Skin epidermis (tissue), 12 donors: ENCODE data around the gene RAB35.

Experiments
- H3K27ac ChIP-seq, 21 experiments: fragments of 200-600 bp; sonication (generic) in 11 of 21; one replicate each; pipeline ENCODE4 v1.5.0; 2020; ENCODE audit warnings: mild to moderate bottlenecking in 3 of 21, inconsistent platforms in 2 of 21, moderate library complexity in 2 of 21
- H3K4me3 ChIP-seq, 7 experiments: fragments of 200-600 bp; sonication (generic) in 2 of 7; one replicate each; pipeline ENCODE4 v1.5.0; 2020; ENCODE audit warnings: inconsistent platforms in 2 of 7, mild to moderate bottlenecking in 2 of 7, moderate library complexity in 1 of 7

RAB35 gene

DNA sequence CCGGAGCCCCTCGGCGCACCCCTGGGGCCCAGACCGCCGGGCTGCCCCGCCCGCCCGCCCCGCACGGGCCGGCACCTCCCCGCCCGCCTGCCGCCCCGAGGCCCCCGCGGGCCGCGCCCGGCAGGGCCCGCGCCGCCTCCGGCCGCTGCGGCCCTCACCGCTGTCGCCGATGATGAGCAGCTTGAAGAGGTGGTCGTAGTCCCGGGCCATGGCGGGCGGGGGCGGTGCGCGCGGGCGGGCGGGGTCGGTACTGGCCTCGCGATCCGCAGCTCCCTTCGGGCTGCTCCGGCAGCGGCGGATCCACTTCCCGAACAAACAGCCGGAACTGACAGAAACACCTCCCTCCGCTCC lies at the start of gene RAB35:
Gene RAB35 (minus strand): TSS at position 313 of the 351 bp plus-strand sequence. CDS start 103 bp downstream, at position 210.
- peak within 1 kb of the TSS; percentile 82 to 98 (median 86) for H3K4me3 ChIP-seq
- peak within 1 kb of the TSS; percentile 78 to 99 (median 95) for H3K27ac ChIP-seq

DNA sequence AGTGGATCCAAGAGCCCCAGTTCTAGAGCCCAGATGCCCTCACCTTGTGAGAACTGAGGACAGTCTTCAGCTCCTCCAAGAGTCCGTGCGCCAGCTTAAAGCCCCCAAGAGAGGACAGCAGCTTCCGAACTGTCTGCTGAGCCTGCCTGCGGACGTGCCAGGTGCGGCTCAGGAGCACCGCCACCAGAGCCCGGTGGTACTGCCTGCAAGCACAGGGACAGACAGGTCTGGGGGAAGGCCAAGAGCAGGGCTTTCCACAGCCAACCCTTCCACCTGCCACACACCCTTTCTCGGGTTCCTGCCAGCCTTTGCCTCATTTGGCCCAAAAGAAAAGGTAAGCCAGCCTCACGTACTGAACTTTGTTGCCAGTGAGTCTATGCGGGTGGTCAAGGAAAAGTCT lies 47.7 kb upstream of the RAB35 start:
- Histone ChIP-seq H3K27ac (no peak overlapping the region), H3K4me3 (no peak overlapping the region)

DNA sequence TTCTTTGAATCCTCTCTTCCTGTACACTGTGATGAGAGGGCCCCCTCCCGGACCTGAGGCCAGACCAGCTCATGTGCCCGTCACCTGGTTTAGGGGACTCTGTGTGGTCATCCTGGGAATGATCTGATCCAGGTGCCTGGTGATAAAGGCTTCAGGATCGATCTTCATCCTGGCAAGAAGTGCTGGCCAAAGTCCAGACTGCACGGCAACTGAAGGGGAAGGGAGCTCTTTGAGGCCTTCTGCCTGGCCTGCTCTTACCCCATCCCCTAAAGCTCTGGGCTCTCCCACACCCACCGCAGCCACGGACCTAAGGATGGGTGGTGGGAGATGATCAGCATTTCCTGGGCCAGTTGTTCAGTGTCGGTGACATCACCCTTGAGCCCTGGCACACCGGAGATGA lies 46.2 kb upstream of the RAB35 start:
- H3K27ac ChIP-seq: no peak overlapping the region

DNA sequence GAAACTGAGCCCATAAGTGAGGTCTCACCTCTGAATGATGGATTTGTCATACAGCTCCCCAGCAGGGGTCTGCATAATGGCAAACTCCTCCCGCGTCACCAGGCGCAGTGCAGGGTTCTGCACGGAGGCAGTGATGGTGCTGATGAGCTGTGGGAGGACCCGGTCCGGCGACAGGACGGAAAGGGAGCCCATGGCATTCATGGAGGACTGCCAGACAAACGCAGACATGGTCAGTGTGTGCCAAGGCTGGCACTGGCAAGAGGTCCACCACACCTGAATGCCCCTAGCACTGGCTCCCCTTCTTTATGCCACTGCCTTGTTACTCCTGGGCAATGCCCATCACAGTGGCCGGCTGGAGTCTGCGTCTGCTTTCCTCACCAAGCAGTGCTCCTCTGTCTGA lies 45.3 kb upstream of the RAB35 start:
- H3K27ac ChIP-seq: no peak overlapping the region
- H3K4me3 ChIP-seq: no peak overlapping the region

More for the DNA sequence above, 46.2 kb upstream of the RAB35 start:
- no peak overlapping the region for H3K4me3 ChIP-seq

DNA sequence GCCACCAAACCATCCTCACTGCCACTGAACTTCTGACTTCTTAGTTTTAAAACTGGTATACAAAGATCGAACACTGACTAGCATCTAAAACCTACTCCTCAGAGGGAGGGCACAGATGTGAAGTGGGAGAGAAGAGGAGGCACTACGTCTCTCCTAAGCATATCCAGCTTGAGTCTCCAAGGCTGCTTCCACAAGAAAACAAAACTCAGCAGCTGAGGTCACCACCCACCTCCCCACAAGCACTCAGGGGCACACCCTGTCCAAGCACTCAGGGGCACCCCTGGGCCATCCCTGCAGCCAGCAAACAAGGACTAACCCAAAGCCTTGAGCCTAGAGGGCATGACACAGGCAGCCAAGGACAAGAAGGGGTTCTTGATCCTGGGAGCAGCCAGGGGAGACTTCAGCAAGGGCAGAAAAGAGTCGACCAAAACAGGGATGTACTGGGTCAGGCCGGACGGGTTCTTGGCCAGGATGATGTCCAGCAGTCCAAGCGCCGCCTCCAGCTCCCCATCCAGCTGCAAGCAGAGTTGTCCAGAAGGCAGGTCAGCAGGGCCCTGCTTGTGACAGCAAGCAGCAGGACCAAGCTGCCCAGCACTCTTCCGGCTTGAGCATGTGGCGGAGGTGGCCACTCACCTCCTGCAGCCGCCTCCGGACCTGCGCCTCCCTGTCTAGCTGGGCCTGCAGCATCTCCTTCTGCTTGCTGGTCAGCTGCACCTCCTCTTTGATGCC lies 43.1 kb upstream of the RAB35 start:
- H3K27ac ChIP-seq: no peak overlapping the region
- H3K4me3 ChIP-seq: no peak overlapping the region

DNA sequence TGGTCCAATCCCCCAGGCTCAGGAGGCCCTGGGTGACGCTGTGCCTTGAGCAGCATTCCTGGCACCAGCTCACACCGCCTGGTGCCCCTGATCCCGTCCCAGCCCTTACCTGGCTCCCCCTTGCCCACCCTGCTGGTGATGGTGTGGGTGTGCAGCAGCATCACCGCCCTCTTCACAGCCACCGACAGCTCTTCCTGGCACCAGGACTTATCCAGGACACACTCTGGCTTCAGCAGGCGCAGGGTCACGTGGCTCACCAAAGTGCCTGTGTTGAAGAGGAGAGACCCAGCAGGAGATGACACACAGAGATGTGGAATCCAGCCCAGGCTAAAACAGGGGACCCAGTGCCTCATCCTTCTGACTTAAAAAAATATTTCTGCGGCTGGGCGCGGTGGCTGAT lies 41.8 kb upstream of the RAB35 start:
- Histone ChIP-seq H3K4me3 (no peak overlapping the region), H3K27ac (no peak overlapping the region)

DNA sequence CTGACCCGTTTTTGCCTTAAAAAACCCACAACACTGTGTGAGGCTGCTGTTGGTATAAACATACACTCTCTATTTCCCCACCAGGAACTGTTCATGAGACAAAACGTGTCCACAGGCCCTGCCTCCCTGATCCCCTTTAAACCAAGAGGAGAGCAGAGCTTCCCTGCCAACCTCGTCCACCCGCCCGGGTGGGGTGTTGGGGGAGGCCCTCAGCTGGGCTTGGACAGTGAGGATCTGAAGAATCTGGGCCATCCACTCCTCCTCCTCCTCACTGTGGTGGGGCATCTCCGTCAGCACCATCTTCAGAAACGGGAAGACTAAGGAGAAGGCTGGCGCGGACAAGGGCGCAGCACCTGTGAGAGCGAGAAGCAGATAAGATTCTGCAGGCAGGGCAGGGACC lies 41.1 kb upstream of the RAB35 start:
- no peak overlapping the region for H3K4me3 ChIP-seq
- H3K27ac ChIP-seq: no peak overlapping the region

DNA sequence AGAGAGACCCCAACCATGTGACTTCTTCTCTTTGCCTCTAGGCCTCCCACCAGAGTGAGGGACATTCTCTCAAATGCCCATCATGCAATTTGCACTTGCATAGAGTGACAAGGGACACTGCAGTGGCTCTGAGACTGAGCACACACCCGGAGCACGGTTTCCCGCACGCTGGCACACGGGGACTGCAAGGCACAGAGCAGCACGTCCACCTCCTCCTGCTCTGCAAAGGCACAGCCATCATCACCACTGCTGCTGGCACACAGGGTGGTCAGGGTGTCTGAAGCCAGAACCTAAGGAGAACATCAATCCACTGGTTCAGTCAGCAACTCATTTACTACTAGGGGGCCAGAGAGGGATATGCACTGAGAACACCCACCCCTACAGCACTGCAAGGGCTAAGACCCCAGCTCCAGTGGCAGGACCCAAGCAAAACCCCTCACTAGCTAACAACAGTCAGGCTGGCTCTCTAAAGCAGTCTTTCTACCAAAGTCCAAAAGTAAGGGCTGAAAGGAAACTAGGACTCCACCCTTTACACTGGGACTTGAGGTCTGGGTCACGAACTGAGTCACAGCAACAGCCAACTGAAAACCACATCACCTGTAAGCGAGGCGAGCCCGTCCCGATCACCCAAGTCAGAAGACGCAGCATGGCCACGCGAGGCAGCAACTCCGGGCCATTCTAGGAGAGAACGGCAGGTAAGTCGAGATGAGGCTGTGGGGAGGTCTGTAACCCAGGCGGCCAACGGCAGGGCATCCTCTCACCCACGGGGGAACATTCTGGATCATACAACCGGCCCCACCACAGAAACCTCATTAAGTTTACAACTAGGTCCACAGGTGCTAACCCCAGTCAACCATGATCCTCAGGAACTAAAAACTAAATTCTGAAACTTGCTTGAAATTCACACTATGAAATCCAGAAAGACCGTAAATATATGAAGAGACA lies 40.0 kb upstream of the RAB35 start:
- Histone ChIP-seq H3K4me3 (no peak overlapping the region), H3K27ac (no peak overlapping the region)

DNA sequence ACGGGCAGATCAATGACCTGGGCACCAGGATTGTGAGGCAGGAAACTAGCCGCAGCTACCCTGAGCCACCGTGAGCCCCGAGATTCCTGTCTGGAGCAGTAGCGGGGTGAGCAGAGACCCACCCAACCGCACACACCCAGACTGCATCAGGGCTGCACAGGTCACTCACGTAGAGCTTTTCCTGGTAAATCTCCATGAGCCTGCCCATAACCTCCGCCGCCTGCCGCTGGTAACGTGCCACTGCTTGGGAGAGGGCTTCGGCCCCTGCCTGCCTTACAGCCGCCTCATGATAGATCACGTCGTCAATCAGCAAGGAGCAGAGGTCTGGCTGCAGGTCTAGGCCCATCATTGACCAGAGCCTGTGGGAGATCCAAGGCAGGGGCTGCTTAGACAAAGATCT lies 38.5 kb upstream of the RAB35 start:
- Histone ChIP-seq H3K4me3 (no peak overlapping the region), H3K27ac (no peak overlapping the region)

DNA sequence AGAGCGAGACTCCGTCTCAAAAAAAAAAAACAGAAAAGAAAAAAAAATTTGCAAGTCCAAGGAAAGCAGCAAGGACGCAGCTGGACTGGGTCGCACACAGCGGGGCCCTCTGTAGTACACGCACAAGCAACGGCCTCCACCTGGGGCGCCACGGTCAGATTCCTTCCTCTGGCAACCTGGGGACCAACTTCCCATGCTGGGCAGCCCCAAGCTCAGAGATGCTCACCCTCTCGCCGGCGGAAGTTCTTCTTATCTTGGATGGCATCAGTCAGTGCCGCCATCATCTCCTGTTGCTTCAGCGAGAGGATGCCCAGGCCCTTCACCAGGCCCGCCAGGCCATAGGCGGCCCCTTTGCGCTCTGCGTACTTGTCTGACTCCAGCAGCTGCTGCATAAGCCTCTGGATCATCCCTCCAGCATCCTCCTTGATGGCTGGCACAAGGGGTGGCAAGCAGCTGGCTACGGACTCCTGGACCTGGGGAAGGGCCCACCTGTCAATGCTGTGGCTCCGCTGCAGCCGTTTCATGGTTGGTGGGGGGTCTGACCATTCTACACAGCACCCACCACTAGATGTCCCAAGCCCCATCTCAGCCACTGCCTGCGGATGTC lies 34.5 kb upstream of the RAB35 start:
- Histone ChIP-seq H3K4me3 (no peak overlapping the region), H3K27ac (no peak overlapping the region)

DNA sequence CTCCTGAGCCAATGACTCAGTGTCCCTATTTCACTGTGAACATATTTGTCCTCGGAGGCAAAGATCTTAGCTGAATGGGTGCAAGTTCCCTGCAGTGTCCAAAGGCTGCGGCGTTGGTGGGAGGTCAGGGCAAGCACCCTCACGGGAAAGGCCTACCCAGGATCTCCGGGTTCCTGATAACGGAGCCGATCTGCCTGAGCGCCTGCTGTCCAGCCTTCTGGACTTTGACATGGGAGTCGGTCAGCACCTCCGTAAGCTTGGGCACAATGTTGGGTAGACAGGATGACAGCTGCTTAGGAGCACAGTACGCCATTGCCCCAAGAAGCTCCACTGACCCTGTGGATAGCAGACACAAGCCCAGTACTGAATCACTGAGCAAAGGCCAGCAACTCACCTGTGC lies 31.5 kb upstream of the RAB35 start:
- Histone ChIP-seq H3K27ac (no peak overlapping the region), H3K4me3 (no peak overlapping the region)

DNA sequence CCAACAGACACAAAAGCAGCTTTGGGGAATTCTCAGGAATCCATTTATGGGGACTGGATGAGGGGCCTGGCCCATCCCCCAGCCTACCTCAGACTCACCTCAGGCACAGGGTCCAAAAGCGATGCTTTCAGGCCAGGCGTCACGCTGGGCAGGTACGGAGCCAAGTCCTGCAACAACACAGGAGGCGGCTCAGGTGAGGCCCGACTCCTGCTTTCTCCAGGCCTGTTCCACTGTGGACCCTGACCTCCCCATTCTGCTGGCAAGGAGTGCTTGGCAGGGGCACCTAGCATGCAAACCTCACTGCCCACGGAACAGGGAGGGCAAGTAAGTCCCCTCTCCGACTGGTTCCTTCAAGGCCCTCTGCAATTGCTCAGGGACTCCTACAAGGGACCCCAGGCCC lies 28.6 kb upstream of the RAB35 start:
- Histone ChIP-seq H3K4me3 (no peak overlapping the region), H3K27ac (no peak overlapping the region)

DNA sequence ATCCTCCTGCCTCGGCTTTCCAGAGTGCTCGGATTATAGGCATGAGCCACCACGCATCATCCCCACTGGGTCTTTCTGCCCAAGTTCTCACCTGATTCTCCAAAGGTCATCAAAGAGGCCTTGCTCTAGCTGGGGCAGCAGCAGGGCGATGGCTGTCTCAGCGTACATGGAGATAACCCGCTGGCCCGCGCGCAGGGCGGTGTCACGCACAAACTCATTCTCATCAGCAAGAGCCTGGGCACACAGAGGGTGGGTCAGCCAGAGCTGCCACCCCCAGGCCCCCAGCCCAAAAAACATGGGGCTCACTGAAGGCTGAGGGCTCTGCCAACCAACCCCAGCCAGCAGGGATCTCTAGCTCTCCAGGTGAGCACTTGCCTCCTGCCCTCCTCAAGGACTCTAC lies 27.7 kb upstream of the RAB35 start:
- Histone ChIP-seq H3K27ac (no peak overlapping the region), H3K4me3 (no peak overlapping the region)

DNA sequence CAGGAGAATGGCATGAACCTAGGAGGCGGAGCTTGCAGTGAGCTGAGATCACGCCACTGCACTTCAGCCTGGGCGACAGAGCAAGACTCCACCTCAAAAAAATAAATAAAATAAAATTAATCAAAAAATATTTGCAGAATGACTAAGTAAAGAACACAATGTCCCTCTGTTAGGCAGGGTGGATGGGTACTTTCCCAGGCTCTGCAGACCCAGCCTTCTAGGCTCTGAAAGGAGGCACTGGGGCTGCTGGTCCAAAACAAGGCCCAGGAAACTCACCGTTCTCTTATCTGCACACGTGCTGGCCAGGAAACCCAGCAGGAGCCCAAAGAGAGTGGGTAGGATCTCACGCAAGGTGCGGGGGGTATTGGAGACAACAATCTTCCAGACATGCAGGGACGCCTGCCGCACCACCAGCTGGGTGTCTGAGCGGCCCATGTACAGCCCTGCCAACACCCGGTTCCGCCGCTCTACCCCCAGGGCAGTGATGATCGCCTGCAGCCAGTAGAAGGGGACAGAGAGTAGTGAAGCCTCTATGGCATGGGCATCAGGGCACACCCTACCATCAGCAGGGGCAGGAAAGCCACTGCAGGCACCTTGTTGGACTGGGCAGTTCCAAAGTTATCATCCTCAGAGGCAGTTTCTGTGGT lies 25.8 kb upstream of the RAB35 start:
- no peak overlapping the region for H3K4me3 ChIP-seq
- no peak overlapping the region for H3K27ac ChIP-seq

DNA sequence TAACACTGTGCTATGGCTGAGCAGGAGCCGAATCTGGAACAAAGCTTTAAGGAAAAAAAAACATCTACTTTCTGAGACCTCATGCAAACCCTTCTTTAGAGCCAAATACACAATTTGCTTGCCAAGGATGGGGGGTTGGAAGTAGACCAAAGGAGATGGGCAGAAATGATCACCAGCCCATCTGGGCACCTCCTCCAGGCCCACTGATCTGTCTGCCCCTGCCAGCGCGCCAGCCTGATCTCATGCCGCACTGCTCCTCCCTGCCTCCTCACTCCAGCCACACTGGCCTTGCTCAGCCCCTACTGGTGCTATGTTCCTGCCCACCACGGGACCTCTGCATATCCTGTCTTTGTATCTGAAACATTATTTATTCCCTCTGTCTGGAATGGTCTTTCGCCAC lies 24.8 kb upstream of the RAB35 start:
- no peak overlapping the region for H3K4me3 ChIP-seq
- no peak overlapping the region for H3K27ac ChIP-seq

DNA sequence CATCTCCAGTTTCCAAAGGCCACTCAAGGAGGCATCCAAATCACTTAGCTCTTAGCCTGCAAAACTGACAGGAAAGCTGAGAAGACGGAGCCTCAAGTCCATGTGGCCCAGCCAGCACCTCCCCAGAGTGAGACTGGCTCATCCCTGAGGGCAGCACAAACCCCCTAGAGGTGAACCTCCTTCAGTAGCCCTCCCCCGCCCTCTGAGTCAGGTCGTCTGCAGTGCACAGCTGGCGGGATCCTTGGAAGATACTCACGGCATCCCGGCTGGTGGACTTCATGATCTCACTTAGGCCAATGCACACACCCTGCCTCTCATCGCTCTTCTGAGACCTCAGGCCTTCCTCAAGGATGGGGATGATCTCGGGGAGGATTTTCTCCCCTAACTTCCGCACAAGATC lies 24.1 kb upstream of the RAB35 start:
- Histone ChIP-seq H3K4me3 (no peak overlapping the region), H3K27ac (no peak overlapping the region)

DNA sequence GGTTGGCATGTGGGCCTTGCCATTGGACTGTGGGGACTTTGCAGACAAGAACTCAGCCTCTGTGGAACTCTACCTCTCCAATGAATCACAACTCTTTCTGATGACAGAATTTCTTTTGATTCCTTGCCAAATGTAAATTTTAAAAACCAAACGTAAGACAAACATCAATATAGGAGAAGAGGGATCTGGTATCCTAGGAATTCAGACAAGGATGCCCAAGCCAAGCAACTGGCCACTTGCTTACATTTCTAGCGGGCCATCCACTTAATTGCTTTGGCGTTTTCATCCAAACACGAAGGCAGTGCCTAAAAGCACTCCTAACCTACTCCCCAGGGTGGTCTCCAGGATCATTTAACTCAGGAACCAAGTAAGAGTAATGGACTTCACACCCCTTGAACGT lies 23.4 kb upstream of the RAB35 start:
- Histone ChIP-seq H3K4me3 (no peak overlapping the region), H3K27ac (no peak overlapping the region)

DNA sequence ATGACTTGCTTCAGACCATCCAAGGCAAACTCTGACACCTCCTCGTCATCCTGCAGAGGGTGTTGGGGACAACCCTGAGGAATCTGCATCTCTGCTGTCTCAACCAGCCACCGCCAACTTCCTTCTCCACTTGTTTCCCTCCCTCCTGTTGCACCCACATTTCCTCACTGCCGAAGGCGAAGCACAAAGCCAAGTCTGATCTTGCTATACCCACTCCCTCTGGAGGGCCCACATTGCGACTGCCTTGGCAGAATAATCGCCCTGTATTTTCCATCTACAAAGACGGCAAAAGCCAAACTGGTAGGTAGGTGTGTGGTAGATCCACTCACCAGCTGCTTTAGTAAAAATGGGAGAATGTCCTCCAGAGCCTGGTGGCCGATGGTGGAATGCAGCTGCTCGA lies 21.8 kb upstream of the RAB35 start:
- no peak overlapping the region for H3K4me3 ChIP-seq
- no peak overlapping the region for H3K27ac ChIP-seq

DNA sequence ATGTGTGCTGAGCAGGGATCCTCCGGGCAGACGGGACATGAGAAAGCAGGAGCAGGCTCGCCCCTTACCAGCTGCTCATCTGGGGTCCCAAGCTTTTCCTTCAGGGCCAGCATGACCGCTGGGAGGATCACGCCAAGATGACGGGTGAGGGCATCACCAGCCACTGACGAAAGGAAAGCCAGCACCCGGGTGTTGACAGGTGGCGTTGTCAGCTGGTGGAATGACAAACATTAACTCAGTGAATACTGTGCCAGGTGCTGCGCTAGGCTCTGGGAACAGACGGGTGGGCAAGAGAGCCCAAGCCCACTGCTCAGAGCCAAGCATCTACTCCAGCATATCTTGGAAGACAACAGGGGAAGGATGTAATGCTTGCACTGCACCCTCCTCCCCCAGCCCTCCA lies 21.3 kb upstream of the RAB35 start:
- Histone ChIP-seq H3K4me3 (no peak overlapping the region), H3K27ac (no peak overlapping the region)

DNA sequence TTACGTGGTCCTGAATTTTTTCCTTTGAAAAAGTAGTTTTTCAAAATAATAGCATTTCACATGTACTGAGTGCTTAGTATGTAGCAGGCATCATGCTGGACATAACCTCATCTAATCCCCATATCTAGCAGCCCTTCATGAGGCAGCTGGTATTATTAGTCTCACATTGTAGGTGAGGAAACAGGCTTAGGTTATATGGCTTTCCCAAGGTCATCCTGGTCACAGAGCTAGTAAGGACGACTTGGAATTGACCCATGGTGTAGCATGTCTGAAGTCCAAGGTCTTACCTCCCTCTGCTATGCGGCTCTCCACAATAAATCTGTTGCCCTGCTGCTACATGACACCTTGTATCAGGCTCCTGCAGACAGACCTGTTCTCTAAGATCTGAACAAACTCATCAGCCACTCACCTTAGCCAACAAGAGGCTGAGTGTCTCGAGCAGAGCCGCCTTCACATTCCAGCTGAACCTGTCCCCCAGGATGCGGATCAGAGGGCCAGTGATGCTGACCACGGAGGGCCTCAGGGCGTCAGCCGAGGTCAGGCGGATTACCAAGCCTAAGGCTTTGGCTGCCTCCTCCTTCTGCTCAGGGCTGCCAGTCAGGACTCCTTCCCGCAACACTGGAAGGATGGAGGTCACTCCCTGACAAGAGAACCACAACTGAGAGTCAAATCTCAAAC lies 19.7 kb upstream of the RAB35 start:
- H3K4me3 ChIP-seq: no peak overlapping the region
- H3K27ac ChIP-seq: no peak overlapping the region
